SK-N-DZ (cell line): Measurements from ENCODE around the gene HES7.
A peak's percentile ranks its signal among the peaks of the same experiment; 100 is the strongest.

ENCODE experiments used
- DNase-seq: peaks from one replicate; pipeline ENCODE4 v3.0.0-alpha.2; 2015; ENCODE audit warnings: low spot score

Gene HES7

GRCh38 chr17:8143581-8144400 lies 19.9 kb upstream of the HES7 start:
- DNase-seq: no peak

GRCh38 chr17:8142887-8143580 lies 19.1 kb upstream of the HES7 start:
- no peak for DNase-seq

- no peak for DNase-seq
These were observed 18.4 kb upstream of the HES7 start for GRCh38 chr17:8142158-8142886.

- DNase-seq: no peak
These were observed 17.8 kb upstream of the HES7 start for GRCh38 chr17:8141741-8142140.

- DNase-seq: no peak
These were observed 17.1 kb upstream of the HES7 start for GRCh38 chr17:8141045-8141444.

- no peak for DNase-seq
These were observed 16.4 kb upstream of the HES7 start for GRCh38 chr17:8140065-8141029.

- peak; percentile 99 for DNase-seq
These were observed 14.9 kb upstream of the HES7 start for GRCh38 chr17:8138672-8139371.

GRCh38 chr17:8138374-8138671 lies 14.4 kb upstream of the HES7 start:
- DNase-seq: no peak

GRCh38 chr17:8137645-8138373 lies 13.9 kb upstream of the HES7 start:
- DNase-seq: no peak

- DNase-seq: no peak
These were observed 10.0 kb upstream of the HES7 start for GRCh38 chr17:8133941-8134340.

- DNase-seq: peak; percentile 64
These were observed 9.5 kb upstream of the HES7 start for GRCh38 chr17:8133399-8133798.

- no peak for DNase-seq
These were observed 8.0 kb upstream of the HES7 start for GRCh38 chr17:8131844-8132441.

GRCh38 chr17:8128125-8128784 lies 4.3 kb upstream of the HES7 start:
- DNase-seq: no peak

GRCh38 chr17:8126491-8127066 lies 2.7 kb upstream of the HES7 start:
- DNase-seq: peak; percentile 65

- DNase-seq: peak; percentile 63
These were observed 2.1 kb upstream of the HES7 start for GRCh38 chr17:8125947-8126490.

GRCh38 chr17:8125154-8125946 lies 1.4 kb upstream of the HES7 start:
- DNase-seq: peak; percentile 87

- peak; percentile 52 for DNase-seq
These were observed 646 bp upstream of the HES7 start for GRCh38 chr17:8124350-8125153.
